PC-9 (cell line): ENCODE measurements around the gene TBCD. TPM values are rescaled to one million over a fixed set of nuclear protein-coding genes. Genes with fewer than 3 reads are reported as not detected.

Experiments
- BruUV-seq: library from RNA; stranded (reverse); fragments of 400-500 nt; replicated peaks from 2 replicates; lab custom pipeline; 2021; lab: Mats Ljungman, UMichigan
- CTCF ChIA-PET: fragments of 300-600 bp; sonication (Branson Sonifier 250); formaldehyde crosslinking; loops from one replicate; lab custom pipeline; 2022; ENCODE audit warnings: antibody characterized with exemption; lab: Charles Lee
- POLR2A ChIA-PET: fragments of 300-600 bp; sonication (Branson Sonifier 250); formaldehyde crosslinking; loops from one replicate; lab custom pipeline; 2022; ENCODE audit warnings: antibody characterized with exemption; ENCODE audit not compliant: unreplicated experiment; lab: Charles Lee
- DNase-seq, 2 experiments: peaks; one replicate each; pipeline versions ENCODE4 v3.0.0 to v3.0.0-alpha.2; 2015 to 2022; ENCODE audit warnings: mixed read lengths in 1 of 2
- H2AFZ ChIP-seq: fragments of 200-600 bp; sonication (generic); 2 replicates; pipeline ENCODE4 v1.8.1; 2017; ENCODE audit warnings: antibody characterized with exemption
- H3F3A ChIP-seq: fragments of 200-600 bp; sonication (generic); 2 replicates; pipeline ENCODE4 v1.8.1; 2017; ENCODE audit warnings: antibody characterized with exemption, mild to moderate bottlenecking, low read depth; ENCODE audit not compliant: insufficient read depth
- H3K27ac ChIP-seq: fragments of 200-600 bp; sonication (generic); 2 replicates; pipeline ENCODE4 v1.6.1; 2016; ENCODE audit warnings: mixed run types
- H3K27me3 ChIP-seq: fragments of 200-600 bp; sonication (generic); 2 replicates; pipeline ENCODE4 v1.6.1; 2016; ENCODE audit warnings: low read depth, mixed run types; ENCODE audit not compliant: insufficient read depth
- H3K36me3 ChIP-seq: fragments of 200-600 bp; sonication (generic); 2 replicates; pipeline ENCODE4 v1.6.1; 2016; ENCODE audit warnings: low read depth, mixed run types
- H3K4me1 ChIP-seq: fragments of 200-600 bp; sonication (generic); replicated peaks from 2 replicates; pipeline ENCODE4 v1.6.1; 2016; ENCODE audit warnings: mixed run types; ENCODE audit not compliant: insufficient read depth
- H3K4me2 ChIP-seq: fragments of 200-600 bp; sonication (generic); 2 replicates; pipeline ENCODE4 v1.6.1; 2017; ENCODE audit warnings: mixed run types
- H3K4me3 ChIP-seq: fragments of 200-600 bp; sonication (generic); 2 replicates; pipeline ENCODE4 v1.6.1; 2016; ENCODE audit warnings: mixed run types
- H3K79me2 ChIP-seq: fragments of 200-600 bp; sonication (generic); 2 replicates; pipeline ENCODE4 v1.6.1; 2017; ENCODE audit warnings: low read depth, mixed run types
- H3K9me2 ChIP-seq: fragments of 200-600 bp; sonication (generic); 2 replicates; pipeline ENCODE4 v1.8.1; 2017; ENCODE audit warnings: mild to moderate bottlenecking; ENCODE audit not compliant: insufficient read depth
- H3K9me3 ChIP-seq: fragments of 200-600 bp; sonication (generic); 2 replicates; pipeline ENCODE4 v1.8.1; 2016; ENCODE audit warnings: low read depth; ENCODE audit not compliant: insufficient read depth
- H4K20me1 ChIP-seq: fragments of 200-600 bp; sonication (generic); 2 replicates; pipeline ENCODE4 v1.8.1; 2017; ENCODE audit not compliant: insufficient read depth
- CTCF ChIP-seq: fragments of 200-600 bp; sonication (generic); conservative IDR thresholded peaks from 2 replicates; pipeline ENCODE4 v1.6.1; 2017; ENCODE audit warnings: mixed run types, antibody characterized with exemption, mild to moderate bottlenecking, moderate library complexity
- EZH2 ChIP-seq: fragments of 200-600 bp; sonication (generic); IDR thresholded peaks from 2 replicates; pipeline ENCODE4 v1.8.0; 2017; ENCODE audit warnings: antibody characterized with exemption, low read depth
- intact Hi-C: fragments of 100-400 bp; cut with micrococcal nuclease; formaldehyde crosslinking; loops from one replicate; pipeline ENCODE4 v1.10.0; 2022; ENCODE audit not compliant: unreplicated experiment
- total RNA-seq: library from RNA; stranded (reverse); gene quantifications from 2 replicates; pipeline ENCODE4 v1.2.3, GENCODE V29; 2021

TBCD gene
- total RNA-seq, 1 experiment from 2014 or later: 115 TPM

- Histone ChIP-seq H3K4me1 (no peaks in the 10 kb centered on the region), H4K20me1 (no peaks in the 10 kb centered on the region), H3K27ac (no peak overlapping the region), H3K79me2 (no peaks in the 10 kb centered on the region), H3F3A (no peaks in the 10 kb centered on the region), H3K9me2 (no peaks in the 10 kb centered on the region), H3K36me3 (no peaks in the 10 kb centered on the region), H2AFZ (no peak overlapping the region), H3K4me2 (no peak overlapping the region), H3K9me3 (no peaks in the 10 kb centered on the region), H3K4me3 (no peak overlapping the region), H3K27me3 (no peaks in the 10 kb centered on the region)
- intact Hi-C loops: loop anchor here (5.0 kb wide), 1 partner anchor 136 kb away; no protein-coding TSS in a partner anchor
- BruUV-seq: no TSS peak
- TF ChIP-seq CTCF (0 out of 2 replicates have a peak, but pooled peaks have one; percentile 17), EZH2 (no peak)
- POLR2A ChIA-PET: no interaction called here
- peak in 1 of 2 experiments; percentile 11 for DNase-seq
- CTCF ChIA-PET: interaction anchor here (0.5 to 0.6 kb wide), 2 partner anchors 20 to 282 kb away, joined by 3 to 20 read pairs; no protein-coding TSS in a partner anchor
Observed at GRCh38 chr17:82917699-82918345, 166.0 kb downstream of the TBCD start.

- CTCF ChIA-PET: no interaction called here
- no peak for DNase-seq
- no peaks in the 10 kb centered on the region for H3F3A ChIP-seq
Observed at GRCh38 chr17:82918508-82918907, 166.6 kb downstream of the TBCD start.

DNA sequence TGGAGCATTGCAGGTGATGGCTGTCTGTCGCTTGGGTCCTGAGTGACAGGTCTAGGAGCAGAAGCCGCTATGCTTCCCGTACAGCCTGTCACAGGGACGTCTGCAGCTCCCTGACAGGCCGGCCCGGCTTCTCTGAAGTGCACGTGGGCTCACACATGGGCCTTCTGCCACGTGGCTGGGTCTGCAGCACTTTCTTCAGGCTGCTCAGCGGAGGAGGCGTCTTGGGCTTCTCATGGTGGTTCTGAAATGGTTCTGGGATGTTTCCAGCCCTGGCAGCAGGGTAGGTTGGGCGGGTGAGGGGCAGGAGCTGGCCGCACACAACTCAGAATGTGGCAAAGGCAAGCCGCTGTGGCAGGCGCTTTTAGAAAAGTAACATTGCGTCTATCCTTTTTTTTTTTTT, 168.3 kb downstream of the TBCD start:
- no peak for DNase-seq
- Histone ChIP-seq H3F3A (no peaks in the 10 kb centered on the region), H2AFZ (no peak overlapping the region), H3K4me2 (no peak overlapping the region), H3K27ac (no peak overlapping the region), H3K9me2 (no peaks in the 10 kb centered on the region), H3K4me1 (no peaks in the 10 kb centered on the region), H3K27me3 (no peaks in the 10 kb centered on the region), H3K79me2 (no peaks in the 10 kb centered on the region), H3K36me3 (no peaks in the 10 kb centered on the region), H4K20me1 (no peaks in the 10 kb centered on the region), H3K4me3 (no peak overlapping the region), H3K9me3 (no peaks in the 10 kb centered on the region)
- TF ChIP-seq CTCF (no peak), EZH2 (no peak)
- intact Hi-C loops: no loop called here
- BruUV-seq: no TSS peak
- ChIA-PET POLR2A (no interaction called here), CTCF (interaction anchor here (0.6 kb wide), 1 partner anchor 82 kb away, joined by 4 read pairs; no protein-coding TSS in a partner anchor)

More at GRCh38 chr17:82918508-82918907, 166.6 kb downstream of the TBCD start:
- no peak overlapping the region for H3K4me2 ChIP-seq
- no peaks in the 10 kb centered on the region for H3K9me2 ChIP-seq
- no peaks in the 10 kb centered on the region for H3K9me3 ChIP-seq
- no peaks in the 10 kb centered on the region for H4K20me1 ChIP-seq
- POLR2A ChIA-PET: no interaction called here
- no peak overlapping the region for H3K27ac ChIP-seq
- H3K4me3 ChIP-seq: no peak overlapping the region
- H3K4me1 ChIP-seq: no peaks in the 10 kb centered on the region
- H3K36me3 ChIP-seq: no peaks in the 10 kb centered on the region
- BruUV-seq: no TSS peak
- intact Hi-C loops: loop anchor here (5.0 kb wide), 1 partner anchor 136 kb away; no protein-coding TSS in a partner anchor
- no peaks in the 10 kb centered on the region for H3K79me2 ChIP-seq
- no peaks in the 10 kb centered on the region for H3K27me3 ChIP-seq
- no peak overlapping the region for H2AFZ ChIP-seq
- TF ChIP-seq CTCF: no peak
- TF ChIP-seq EZH2: no peak
